ENCODE results near the gene PRSS38.
A peak's percentile ranks its signal among the peaks of the same experiment; 100 is the strongest.
"Not testable (repeated sequence)": the region's sequence is repeated elsewhere in the genome, so short reads cannot be mapped to it uniquely, and the experiment has no call there.

PRSS38 gene

GRCh38 chr1:227844320-227845146 is 29.1 kb downstream of the PRSS38 start:
- DNase-seq (ENCODE audit: low spot score): no peak

GRCh38 chr1:227845147-227845458 is 29.6 kb downstream of the PRSS38 start:
- DNase-seq (ENCODE audit: low spot score): no peak

- DNase-seq (ENCODE audit: low spot score): no peak
Measured at GRCh38 chr1:227845519-227845918, 30.0 kb downstream of the PRSS38 start.

- no peak for DNase-seq (ENCODE audit: low spot score)
Measured at GRCh38 chr1:227846265-227846858, 30.9 kb downstream of the PRSS38 start.

DNA sequence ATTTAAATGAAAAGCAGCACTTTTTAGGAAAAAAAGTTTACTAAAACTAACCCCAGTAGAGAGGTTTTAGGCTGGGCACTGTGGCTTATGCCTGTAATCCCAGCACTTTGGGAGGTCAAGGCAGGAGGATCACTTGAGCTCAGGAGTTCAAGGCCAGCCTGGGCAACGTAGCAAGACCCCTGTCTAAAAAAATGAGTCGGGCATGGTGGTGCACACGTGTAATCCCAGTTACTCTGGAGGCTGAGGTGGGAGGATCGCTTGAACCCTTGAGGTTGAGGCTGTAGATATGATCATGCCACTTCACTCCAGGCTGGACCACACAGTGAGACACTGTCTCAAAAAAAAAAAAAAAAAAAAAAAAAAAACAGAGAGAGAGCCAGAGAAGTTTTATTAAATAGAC is 31.6 kb downstream of the PRSS38 start:
- DNase-seq (ENCODE audit: low spot score): not testable (repeated sequence)

- no peak for DNase-seq (ENCODE audit: low spot score)
Measured at GRCh38 chr1:227848430-227848932, 33.0 kb downstream of the PRSS38 start.

DNA sequence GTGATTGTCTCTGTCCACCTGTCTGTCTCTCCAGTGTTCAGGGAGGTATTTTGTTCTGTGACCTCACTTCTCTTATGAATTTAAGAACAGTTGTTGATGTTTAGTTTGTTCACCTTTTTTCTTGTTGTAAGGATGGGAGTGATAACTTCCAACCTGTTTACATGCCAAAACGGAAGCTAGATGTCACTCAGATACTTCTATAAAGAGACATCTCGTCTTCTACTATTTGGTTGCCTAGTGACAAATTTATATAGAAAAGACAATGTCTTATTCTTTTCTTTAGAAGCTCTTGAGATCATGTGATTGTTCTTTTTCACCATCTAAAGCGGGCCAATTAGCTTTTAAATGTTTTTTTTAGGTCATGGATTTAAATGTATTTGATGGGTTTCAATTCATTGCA is 33.8 kb downstream of the PRSS38 start:
- no peak for DNase-seq (ENCODE audit: low spot score)

DNA sequence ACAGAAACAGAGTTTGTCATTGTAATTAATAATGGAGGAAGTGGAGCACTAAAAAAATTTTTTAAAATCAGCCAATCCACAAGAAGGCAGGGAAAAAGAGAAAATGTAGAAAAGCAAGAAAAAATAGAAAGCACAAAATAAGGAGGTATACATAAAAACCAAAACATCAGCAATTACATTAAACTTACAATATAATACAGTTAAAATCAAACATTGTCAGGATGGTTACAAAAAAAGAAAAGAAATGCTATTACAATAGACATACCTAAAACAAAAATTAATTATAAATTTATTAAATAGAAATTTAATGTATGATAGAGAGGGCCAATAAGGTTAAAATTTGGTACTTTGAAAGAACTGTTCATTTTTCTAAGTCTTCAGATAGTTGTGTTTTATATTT is 38.7 kb downstream of the PRSS38 start:
- no peak for DNase-seq (ENCODE audit: low spot score)

GRCh38 chr1:227855687-227856086 is 40.2 kb downstream of the PRSS38 start:
- no peak for DNase-seq (ENCODE audit: low spot score)

DNA sequence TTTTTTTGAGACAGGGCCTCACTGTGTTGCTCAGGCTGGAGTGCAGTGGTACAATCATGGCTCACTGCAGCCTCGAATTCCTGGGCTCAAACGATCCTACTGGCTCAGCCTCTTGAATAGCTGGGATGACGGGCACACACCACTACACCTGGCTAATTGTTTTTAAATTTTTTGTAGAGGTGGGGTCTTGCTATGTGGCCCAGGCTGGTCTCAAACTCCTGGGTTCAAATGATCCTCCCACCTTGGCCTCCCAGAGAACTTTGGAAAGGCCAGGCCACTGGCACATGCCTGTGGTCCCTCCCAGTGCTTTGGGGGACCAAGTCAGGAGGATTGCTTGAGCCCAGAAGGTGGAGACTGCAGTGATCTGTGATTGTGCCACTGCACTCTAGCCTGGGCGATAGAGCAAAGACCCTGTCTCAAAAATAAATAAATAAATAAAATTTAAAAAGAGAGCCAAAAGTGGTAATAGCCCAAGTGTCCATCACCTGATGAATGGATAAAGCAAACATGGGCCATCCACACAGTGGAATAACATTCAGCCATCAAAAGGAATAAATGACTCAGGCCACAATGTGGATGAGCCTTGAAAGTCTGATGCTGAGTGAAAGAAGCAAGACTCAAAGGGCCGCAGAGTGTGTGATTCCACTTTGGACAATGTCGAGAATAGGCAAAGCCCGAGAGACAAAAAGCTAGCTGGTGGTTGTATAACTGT is 40.8 kb downstream of the PRSS38 start:
- DNase-seq (ENCODE audit: low spot score): no peak

GRCh38 chr1:227864882-227865281 is 49.4 kb downstream of the PRSS38 start:
- DNase-seq (ENCODE audit: low spot score): no peak

- DNase-seq (ENCODE audit: low spot score): no peak
Measured at GRCh38 chr1:227869279-227869842, 53.9 kb downstream of the PRSS38 start.

GRCh38 chr1:227869851-227870305 is 54.4 kb downstream of the PRSS38 start:
- peak; percentile 82 for DNase-seq (ENCODE audit: low spot score)

- no peak for DNase-seq (ENCODE audit: low spot score)
Measured at GRCh38 chr1:227870366-227870765, 54.9 kb downstream of the PRSS38 start.

GRCh38 chr1:227871892-227872291 is 56.4 kb downstream of the PRSS38 start:
- not testable (repeated sequence) for DNase-seq (ENCODE audit: low spot score)

GRCh38 chr1:227877810-227878209 is 62.3 kb downstream of the PRSS38 start:
- not testable (repeated sequence) for DNase-seq (ENCODE audit: low spot score)

DNA sequence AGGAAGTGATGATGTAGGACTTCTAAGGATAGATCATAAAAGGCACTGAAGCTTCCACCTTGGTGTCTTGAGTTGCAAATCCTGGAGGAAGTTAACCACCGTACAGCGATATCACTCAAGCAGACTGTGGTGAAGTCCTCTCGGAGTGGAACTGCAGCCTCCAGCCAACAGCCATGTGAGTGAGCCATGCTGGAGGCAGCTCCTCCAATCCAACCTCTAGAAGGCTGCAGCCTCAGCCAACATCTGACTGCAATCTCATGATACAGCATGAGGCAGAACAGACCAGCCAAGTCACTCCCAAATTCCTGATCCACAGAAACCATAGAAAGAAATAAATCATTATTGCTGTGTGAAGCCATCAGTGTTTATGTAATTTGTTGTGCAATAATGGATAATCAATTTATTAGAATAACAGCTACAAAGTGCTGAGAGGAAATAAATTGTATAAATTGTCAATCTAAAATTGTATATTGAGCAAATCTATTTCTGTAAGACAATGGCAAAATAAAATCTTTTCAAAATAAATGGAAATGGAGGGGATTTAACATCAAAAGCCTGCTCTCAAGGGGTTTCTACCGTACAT is 65.0 kb downstream of the PRSS38 start:
- DNase-seq (ENCODE audit: low spot score): no peak

DNA sequence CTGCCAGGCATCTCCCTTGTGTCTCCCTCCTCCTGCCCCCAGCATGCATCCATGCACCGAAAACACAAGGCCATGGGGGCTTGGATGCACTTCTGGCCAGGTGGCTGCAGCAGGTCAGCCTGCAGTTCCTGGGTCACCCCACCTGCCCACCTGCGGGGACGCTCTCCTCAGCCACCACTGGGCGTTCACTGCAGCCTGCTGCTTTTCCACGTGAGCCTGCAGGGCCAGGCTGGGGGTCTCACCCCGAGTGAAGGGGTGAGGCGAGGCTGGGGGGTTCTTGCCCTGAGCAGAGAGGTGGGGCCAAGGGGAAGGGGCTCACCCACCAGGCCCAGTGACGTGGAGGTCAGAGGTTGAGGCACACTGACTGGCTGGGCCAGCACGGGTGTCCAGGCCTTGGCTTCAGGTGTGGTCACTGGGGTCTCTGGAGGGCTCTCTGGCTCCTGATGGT is 67.6 kb downstream of the PRSS38 start:
- DNase-seq (ENCODE audit: low spot score): no peak

GRCh38 chr1:227883641-227884301 is 68.3 kb downstream of the PRSS38 start:
- no peak for DNase-seq (ENCODE audit: low spot score)

- no peak for DNase-seq (ENCODE audit: low spot score)
Measured at GRCh38 chr1:227884370-227885134, 69.1 kb downstream of the PRSS38 start.

Data from AG08395 (cell line).